HG03196 (cell line): Measurements from ENCODE around the gene HTR2A.
"Not testable (repeated sequence)": the region's sequence is repeated elsewhere in the genome, so short reads cannot be mapped to it uniquely, and the experiment has no call there.

Experiments used
- ATAC-seq: cut with Tn5 transposase; IDR thresholded peaks from one replicate; pipeline ENCODE4 v1.9.1; 2021; ENCODE audit not compliant: unreplicated experiment

HTR2A gene

GRCh38 chr13:46812301-46812797 is 84.5 kb downstream of the HTR2A start:
- ATAC-seq: no peak

- ATAC-seq: no peak
These were observed 86.4 kb downstream of the HTR2A start for GRCh38 chr13:46810440-46810839.

GRCh38 chr13:46804921-46805320 is 91.9 kb downstream of the HTR2A start:
- not testable (repeated sequence) for ATAC-seq

GRCh38 chr13:46804391-46804815 is 92.5 kb downstream of the HTR2A start:
- ATAC-seq: no peak

- no peak for ATAC-seq
These were observed 93.3 kb downstream of the HTR2A start for GRCh38 chr13:46803586-46803985.

- ATAC-seq: no peak
These were observed 95.0 kb downstream of the HTR2A start for GRCh38 chr13:46801858-46802257.

- ATAC-seq: no peak
These were observed 97.7 kb downstream of the HTR2A start for GRCh38 chr13:46799139-46799538.

- ATAC-seq: no peak
These were observed 99.2 kb downstream of the HTR2A start for GRCh38 chr13:46797501-46798237.

GRCh38 chr13:46796515-46797474 is 100.1 kb downstream of the HTR2A start, which contains the start of gene ESD:
Gene ESD, minus strand, starts transcription at chr13:46797161. Its CDS starts 5,748 bp downstream, at chr13:46791413.
- peak; percentile 91 for ATAC-seq

GRCh38 chr13:46796129-46796514 is 100.7 kb downstream of the HTR2A start:
- ATAC-seq: no peak

GRCh38 chr13:46795321-46795720 is 101.5 kb downstream of the HTR2A start:
- no peak for ATAC-seq

- ATAC-seq: no peak
These were observed 113.3 kb downstream of the HTR2A start for GRCh38 chr13:46783504-46783903.

GRCh38 chr13:46782691-46783090 is 114.2 kb downstream of the HTR2A start:
- ATAC-seq: no peak

GRCh38 chr13:46782066-46782465 is 114.8 kb downstream of the HTR2A start:
- ATAC-seq: no peak
